Measurements from ENCODE around the gene ADARB2.

ADARB2 gene

DNA sequence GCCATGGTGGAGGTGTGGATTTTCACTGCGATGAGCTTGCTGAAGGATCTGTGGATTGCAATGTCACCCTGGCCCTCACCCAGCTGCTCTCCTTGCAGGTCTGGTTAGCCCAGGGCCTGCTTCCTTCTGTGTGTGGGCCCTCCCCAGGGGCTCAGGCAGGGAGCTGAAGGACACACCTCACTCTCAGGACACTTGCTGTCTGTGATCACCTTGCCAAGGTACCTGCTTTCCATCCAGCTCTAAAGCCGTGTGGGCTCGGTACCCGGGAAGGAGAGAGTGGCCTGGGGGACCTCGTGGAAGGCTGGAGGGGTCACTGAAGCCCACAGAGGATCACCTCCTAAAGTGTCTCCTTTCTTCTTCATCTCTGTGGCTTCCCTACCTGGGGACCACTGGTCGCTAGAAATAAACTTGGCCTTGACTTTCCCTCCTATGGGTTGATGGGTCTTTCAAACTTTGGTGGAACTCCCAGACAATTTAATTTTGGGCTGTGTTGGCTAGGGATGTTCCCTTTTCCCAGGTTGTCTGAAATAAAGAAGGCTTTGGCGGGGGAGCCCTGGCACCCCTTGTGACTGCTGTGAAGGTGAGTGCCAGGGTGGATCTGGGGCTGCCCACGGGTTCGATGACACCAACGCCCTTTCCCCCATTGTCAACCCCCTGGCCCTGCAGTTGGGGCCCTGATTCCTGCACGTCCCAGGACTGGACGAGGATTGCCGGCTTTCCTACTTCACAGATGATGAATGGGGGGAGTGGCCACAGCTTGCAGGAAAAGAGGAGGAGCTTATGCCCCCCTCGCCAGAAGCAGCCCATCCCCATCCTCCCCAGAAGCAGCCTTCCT, 331.0 kb downstream of the ADARB2 start:
- DNase-seq (ENCODE audit: low spot score), result no peak
- no peak for TF ChIP-seq CTCF (IDR thresholded peaks at IDR 0.05; ENCODE audit: extremely low read depth, insufficient read depth, missing control alignments)
- in situ Hi-C loops (cut with MboI; ENCODE audit: low pct_unique_long_range_greater_than_20kb, low sequenced_read_pairs, unreplicated experiment), result no loop called here

DNA sequence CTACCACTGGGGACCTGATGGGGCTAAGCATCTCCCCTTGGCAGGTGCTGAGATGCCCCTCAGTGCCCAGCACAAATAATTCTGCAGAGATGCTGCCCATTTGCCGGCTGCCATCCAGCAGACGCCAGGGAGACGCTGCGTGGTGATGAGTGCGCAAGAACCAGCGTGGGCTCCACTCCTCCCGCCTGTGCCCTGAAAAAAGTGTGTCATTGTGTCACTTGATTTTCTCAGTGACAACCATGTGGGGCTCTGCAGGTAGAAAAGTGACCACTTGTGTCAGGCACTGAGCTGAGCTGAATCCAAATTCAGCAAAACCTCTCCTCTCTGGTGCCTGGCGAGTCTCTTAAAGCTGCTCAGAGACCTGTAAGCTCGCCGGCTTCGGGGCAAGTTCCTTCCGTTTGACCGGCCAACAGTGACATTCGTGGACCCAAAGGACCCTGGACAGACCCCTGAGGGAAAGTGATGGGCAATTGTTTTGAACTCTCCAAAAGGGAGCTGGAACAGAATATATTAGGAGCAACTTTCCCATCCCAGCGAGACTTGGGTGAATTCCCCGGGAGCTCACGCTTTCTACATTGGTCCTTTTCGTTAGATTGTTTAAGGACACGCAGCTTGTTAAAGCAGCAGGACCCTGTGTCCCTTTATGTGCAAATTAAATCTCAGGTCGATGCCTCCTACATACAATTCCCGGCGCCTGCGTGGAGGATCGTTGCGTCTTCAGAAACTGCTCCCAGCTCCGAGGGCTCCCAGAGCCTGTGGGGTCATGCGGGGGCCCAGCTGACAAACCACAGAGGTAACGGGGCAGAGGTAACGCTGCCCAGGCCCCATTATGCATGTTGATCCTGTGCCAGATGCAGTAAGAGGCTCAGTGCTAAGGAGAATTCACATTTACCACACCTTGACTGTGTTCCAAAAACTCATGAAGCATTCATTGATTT, 332.7 kb downstream of the ADARB2 start:
- DNase-seq (ENCODE audit: low spot score), result no peak
- in situ Hi-C loops (cut with MboI; ENCODE audit: low pct_unique_long_range_greater_than_20kb, low sequenced_read_pairs, unreplicated experiment), result no loop called here
- TF ChIP-seq CTCF (IDR thresholded peaks at IDR 0.05; ENCODE audit: extremely low read depth, insufficient read depth, missing control alignments), result no peak

DNA sequence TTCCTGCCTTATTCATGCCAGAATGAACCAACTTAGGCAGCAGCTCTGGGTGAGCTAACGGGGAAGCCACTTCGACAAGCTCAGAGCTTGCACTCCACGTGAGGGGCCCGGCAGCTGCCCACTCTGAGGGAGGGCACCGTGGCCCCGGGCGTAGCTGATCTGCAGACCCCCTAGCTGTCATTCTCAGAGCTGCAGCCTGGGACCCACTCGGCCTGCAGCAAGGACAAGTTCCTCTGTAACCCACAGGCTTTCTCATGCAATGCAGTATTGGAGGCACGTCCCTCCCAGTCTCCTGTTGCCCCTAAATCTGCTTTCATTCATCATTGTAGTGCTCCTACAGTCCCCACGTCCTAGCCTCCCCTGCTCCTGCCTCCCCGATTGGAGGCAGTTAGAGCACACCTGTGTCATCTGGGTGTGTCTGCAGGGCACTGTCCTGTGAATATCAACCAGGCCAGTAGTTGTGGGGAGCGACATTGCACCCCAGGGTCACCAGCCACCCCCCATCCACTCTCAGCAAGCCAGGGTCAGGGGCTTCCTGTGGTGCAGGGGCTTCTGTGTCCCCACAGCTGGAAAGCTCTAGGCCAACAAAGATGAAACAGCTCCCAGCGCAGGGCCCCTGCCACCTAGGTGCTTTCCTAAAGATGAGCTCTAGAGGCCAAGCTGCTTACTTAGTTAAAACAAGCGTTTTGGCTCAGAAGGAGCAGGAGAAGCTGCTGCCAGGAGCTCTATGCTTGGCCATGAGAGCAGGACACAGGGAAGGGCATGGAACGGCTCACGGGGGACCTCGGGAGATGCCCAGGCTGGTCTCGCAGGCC, 333.6 kb downstream of the ADARB2 start:
- TF ChIP-seq CTCF (IDR thresholded peaks at IDR 0.05; ENCODE audit: extremely low read depth, insufficient read depth, missing control alignments), result no peak
- in situ Hi-C loops (cut with MboI; ENCODE audit: low pct_unique_long_range_greater_than_20kb, low sequenced_read_pairs, unreplicated experiment), result no loop called here
- DNase-seq (ENCODE audit: low spot score), result no peak

GRCh38 chr10:1402816-1403507, 334.4 kb downstream of the ADARB2 start:
- in situ Hi-C loops (cut with MboI; ENCODE audit: low pct_unique_long_range_greater_than_20kb, low sequenced_read_pairs, unreplicated experiment), result no loop called here
- TF ChIP-seq CTCF (IDR thresholded peaks at IDR 0.05; ENCODE audit: extremely low read depth, insufficient read depth, missing control alignments), result no peak

GRCh38 chr10:1402016-1402770, 335.1 kb downstream of the ADARB2 start:
- in situ Hi-C loops (cut with MboI; ENCODE audit: low pct_unique_long_range_greater_than_20kb, low sequenced_read_pairs, unreplicated experiment), result no loop called here
- no peak for DNase-seq (ENCODE audit: low spot score)
- no peak for TF ChIP-seq CTCF (IDR thresholded peaks at IDR 0.05; ENCODE audit: extremely low read depth, insufficient read depth, missing control alignments)

More at GRCh38 chr10:1402816-1403507, 334.4 kb downstream of the ADARB2 start:
- DNase-seq (ENCODE audit: low spot score), result no peak
